HG03575 (cell line): ENCODE data around the gene XYLT1.
"Not testable (repeated sequence)": the region's sequence is repeated elsewhere in the genome, so short reads cannot be mapped to it uniquely, and the experiment has no call there.

Experiments
- ATAC-seq: cut with Tn5 transposase; IDR thresholded peaks from one replicate; pipeline ENCODE4 v1.9.1; 2021; ENCODE audit not compliant: unreplicated experiment, insufficient number of reproducible peaks, low FRiP score; ENCODE audit errors: extremely low read depth

XYLT1 gene

DNA sequence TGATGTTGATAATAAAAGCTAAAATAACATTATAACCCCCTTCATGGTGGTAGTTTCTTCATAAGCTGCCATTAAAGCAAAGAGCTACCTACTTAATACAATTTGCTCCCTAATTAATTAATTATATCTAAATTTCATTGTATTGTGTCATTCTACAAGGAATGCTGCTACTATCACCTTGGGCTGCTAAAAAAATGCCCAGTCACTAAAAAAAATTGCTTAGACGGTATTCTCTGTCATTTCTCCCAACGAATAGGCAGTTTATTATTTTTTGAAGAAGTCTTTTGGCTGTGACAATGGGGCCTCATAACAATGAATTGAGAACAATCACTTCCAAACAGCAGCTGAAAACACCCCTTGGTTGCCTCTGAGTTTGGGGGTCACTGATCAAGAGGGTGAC lies 59.5 kb downstream of the XYLT1 start:
- ATAC-seq, result no peak

- ATAC-seq, result not testable (repeated sequence)
These were observed 60.4 kb downstream of the XYLT1 start for GRCh38 chr16:17410316-17410715.

GRCh38 chr16:17409894-17410293 lies 60.9 kb downstream of the XYLT1 start:
- ATAC-seq, result no peak

DNA sequence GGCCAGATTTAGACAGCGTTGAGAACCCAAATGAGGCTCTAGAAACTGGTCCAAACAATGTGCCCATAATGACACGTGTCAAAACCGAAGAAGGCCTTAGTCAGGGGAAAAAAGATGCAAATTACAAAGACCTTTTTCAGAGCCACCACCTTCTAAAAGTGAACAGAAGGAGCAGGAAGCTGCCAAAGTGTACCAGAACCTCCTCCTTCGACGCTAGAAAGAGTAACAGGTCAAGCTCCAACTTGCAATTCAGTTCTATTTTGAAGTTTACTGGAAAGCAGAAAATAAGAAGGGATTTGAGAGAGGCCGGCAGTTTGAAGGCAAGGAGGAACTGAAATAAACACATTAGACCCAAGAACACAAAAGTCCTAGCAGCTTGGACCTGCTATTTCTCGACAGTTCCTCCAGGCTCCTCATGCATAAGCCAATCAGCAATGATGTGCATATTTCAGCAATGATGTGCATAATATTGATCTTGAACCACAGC lies 61.8 kb downstream of the XYLT1 start:
- no peak for ATAC-seq

GRCh38 chr16:17408296-17408695 lies 62.5 kb downstream of the XYLT1 start:
- ATAC-seq, result no peak

GRCh38 chr16:17407321-17407720 lies 63.4 kb downstream of the XYLT1 start:
- ATAC-seq, result no peak

DNA sequence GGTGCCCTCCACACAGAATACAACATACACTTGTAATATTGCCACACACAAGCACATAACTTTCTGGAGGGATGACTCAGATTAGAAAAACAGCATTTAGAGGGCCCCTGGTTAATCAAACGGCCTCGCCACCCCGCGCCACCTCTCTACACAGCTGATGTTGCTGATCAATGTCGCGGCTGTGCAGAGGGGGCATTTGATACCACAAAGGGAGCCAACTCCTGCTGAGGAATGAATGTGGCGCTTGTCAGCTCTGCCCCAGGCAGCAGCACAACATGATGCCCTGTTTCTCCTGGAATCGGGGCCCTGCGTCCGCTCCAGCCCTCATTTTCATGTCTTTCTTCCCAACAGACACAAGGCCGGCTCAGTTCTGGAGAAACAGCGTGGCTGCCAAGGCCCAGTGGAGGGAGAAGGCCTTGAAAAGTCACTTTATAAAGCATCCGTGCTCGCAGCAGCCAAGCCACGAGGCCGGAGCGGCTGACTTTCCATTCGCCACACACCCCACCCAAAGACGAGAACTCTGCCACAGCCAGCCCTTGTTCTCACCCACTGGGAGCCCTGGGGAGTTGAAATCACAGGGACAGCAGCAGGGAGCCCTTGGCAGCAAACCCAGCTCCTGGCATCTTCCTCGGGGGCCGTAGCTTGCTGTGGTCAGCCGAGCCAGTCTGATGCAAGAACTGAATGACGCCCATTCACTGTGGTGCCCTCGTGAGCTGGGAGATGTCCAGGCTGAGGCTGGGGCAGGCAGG lies 65.6 kb downstream of the XYLT1 start:
- no peak for ATAC-seq

GRCh38 chr16:17403859-17404545 lies 66.8 kb downstream of the XYLT1 start:
- ATAC-seq, result no peak

GRCh38 chr16:17403156-17403809 lies 67.5 kb downstream of the XYLT1 start:
- no peak for ATAC-seq

GRCh38 chr16:17397499-17397891 lies 73.3 kb downstream of the XYLT1 start:
- no peak for ATAC-seq

- ATAC-seq, result no peak
These were observed 73.8 kb downstream of the XYLT1 start for GRCh38 chr16:17396762-17397498.

- ATAC-seq, result no peak
These were observed 74.8 kb downstream of the XYLT1 start for GRCh38 chr16:17395849-17396480.

GRCh38 chr16:17392857-17393692 lies 77.7 kb downstream of the XYLT1 start:
- no peak for ATAC-seq

DNA sequence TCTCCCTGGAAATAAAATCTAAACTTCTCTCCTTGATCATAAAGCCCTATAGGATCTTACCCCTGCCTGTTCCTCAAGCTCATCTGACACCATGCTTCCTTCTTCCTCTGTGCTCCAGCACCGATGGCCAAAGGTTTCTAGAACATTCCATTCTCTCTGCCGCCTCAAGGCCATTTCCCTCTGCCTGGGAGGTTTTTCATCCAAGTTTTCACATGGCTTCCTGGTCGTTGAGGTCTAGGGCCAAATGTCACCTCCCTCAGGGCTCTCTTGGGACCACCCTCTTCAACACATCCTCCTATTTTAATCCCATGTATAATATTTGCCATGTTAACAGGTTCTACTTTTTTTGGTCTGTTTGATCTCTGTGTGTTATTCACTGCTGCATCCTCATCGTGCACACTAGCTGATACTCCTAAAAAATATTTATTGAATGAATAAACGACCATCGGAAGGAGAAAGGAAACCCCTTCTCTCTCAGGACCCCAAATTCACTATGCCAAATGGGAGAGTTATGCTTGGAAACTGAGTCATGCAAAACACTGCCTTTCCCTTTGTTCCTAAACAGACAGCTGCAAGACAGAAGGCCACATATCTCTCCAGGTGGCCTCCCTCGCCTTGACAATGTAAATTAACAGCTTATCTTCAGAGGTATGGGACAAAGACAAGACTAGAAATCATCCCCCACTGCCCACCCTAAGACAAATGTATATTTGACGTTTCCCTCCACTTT lies 78.5 kb downstream of the XYLT1 start:
- no peak for ATAC-seq

GRCh38 chr16:17391715-17392114 lies 79.0 kb downstream of the XYLT1 start:
- no peak for ATAC-seq

DNA sequence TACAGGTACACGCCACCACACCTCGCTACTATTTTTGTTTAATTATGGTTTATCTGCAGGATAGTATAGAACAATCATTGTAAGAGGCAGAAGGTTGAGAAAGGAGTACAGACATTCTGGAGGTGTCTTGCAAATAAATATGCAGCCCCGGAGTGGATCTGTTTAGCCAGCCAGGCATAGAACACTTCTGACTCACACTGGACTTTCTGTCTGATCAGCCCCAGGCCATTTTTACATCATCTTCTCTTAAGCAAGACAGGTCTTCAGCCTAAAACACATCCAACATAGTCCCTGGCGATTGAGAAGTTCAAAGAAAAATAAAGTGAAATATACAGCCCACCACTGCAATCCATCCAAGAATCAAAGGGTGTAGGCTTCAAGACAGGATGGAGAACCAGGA lies 81.4 kb downstream of the XYLT1 start:
- ATAC-seq, result no peak

DNA sequence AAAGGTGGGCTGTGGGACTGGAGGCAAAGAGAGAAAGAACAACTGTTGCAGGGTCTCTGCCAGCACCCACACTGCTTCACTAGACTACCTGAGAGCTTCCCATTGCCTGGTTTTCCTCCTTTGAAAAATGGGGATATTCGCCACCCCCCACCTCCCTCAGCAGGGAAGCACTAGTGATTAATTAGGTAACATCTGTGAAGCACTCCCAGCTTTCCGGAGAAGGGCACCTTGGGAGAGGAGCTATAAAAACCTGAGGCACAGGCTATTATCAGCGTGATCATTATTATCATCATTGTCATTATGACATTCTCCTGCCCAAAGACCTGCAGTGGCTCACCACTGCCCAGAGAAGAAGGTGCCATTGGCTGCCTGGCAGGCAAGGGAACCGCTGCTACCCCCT lies 83.5 kb downstream of the XYLT1 start:
- ATAC-seq, result no peak

DNA sequence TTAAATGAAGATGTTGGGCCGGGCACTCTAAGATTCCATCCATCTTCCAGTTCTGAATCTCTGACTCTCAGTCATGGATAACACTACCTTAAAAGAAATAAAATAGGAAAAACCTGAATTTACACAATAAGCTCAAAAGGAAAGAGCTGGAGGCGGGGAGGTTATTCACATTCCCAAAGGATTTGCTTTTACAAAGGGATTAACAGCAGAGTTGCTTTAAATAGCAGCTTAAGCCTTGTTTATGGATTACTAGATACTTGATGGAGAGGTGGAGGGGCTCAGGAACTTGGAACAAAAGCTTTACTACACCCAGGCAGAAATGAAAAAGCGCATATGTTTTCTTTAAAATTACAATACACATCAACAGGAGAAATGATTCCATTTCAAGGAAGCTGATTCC lies 84.5 kb downstream of the XYLT1 start:
- ATAC-seq, result no peak
